ENCODE results near the gene TNFRSF19.

TNFRSF19 gene

GRCh38 chr13:23608701-23609413 is 38.6 kb downstream of the TNFRSF19 start:
- DNase-seq = peak; percentile 62

- DNase-seq = peak; percentile 49
Measured at GRCh38 chr13:23609414-23609760, 39.2 kb downstream of the TNFRSF19 start.

GRCh38 chr13:23609874-23610576 is 39.8 kb downstream of the TNFRSF19 start:
- DNase-seq = no peak

- DNase-seq = peak; percentile 54
Measured at GRCh38 chr13:23610966-23611491, 40.8 kb downstream of the TNFRSF19 start.

GRCh38 chr13:23612182-23612581 is 42.0 kb downstream of the TNFRSF19 start:
- DNase-seq = no peak

- no peak for DNase-seq
Measured at GRCh38 chr13:23612731-23613130, 42.5 kb downstream of the TNFRSF19 start.

- DNase-seq = no peak
Measured at GRCh38 chr13:23613596-23613995, 43.4 kb downstream of the TNFRSF19 start.

GRCh38 chr13:23615395-23616081 is 45.3 kb downstream of the TNFRSF19 start:
- no peak for DNase-seq

- DNase-seq = no peak
Measured at GRCh38 chr13:23616228-23616627, 46.0 kb downstream of the TNFRSF19 start.

GRCh38 chr13:23617551-23618024 is 47.4 kb downstream of the TNFRSF19 start:
- DNase-seq = no peak

GRCh38 chr13:23618341-23618740 is 48.1 kb downstream of the TNFRSF19 start:
- DNase-seq = no peak

GRCh38 chr13:23619068-23619855 is 49.0 kb downstream of the TNFRSF19 start:
- DNase-seq = no peak

- DNase-seq = no peak
Measured at GRCh38 chr13:23620211-23620610, 50.0 kb downstream of the TNFRSF19 start.

- DNase-seq = no peak
Measured at GRCh38 chr13:23620613-23621315, 50.6 kb downstream of the TNFRSF19 start.

GRCh38 chr13:23621316-23621645 is 51.1 kb downstream of the TNFRSF19 start:
- no peak for DNase-seq

GRCh38 chr13:23622985-23623384 is 52.8 kb downstream of the TNFRSF19 start:
- DNase-seq = no peak

- DNase-seq = no peak
Measured at GRCh38 chr13:23623394-23623793, 53.2 kb downstream of the TNFRSF19 start.

- no peak for DNase-seq
Measured at GRCh38 chr13:23626700-23627099, 56.5 kb downstream of the TNFRSF19 start.

- no peak for DNase-seq
Measured at GRCh38 chr13:23627410-23627809, 57.2 kb downstream of the TNFRSF19 start.

GRCh38 chr13:23628250-23628649 is 58.0 kb downstream of the TNFRSF19 start:
- no peak for DNase-seq

GRCh38 chr13:23628765-23629565 is 58.8 kb downstream of the TNFRSF19 start:
- DNase-seq = no peak
